Stimulated activated CD4-positive, alpha-beta T cell treated with anti-CD3 and anti-CD28 coated beads, Interleukin-2, amount 100 ng/mL, for 48 hours (primary cell): ENCODE measurements around the gene TBXAS1.

Source experiments
- DNase-seq, 2 donors: peaks; one replicate each; pipeline ENCODE4 v3.0.0-alpha.2; 2020

The TBXAS1 gene

GRCh38 chr7:139984642-139985539, 155.8 kb downstream of the TBXAS1 start:
- no peak for DNase-seq

DNA sequence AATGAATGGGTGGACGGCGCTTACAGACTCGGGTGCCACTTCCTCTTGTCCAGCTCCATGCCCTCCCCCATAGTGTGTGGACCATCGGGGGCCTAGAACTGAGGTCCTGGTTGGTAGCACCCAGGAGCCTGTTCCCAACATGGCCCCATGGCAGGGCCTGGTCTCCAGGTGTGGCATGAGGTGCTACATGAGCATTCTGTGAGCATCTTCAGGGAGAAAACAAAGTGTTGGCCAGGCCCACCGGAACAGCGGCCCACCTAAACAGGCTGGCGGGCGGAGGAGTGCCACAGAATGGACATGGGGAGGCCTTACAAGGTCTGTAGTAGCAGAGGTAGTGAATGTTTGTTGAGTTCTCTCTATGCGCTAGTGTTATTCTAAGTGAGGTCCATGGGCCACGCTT, 156.7 kb downstream of the TBXAS1 start:
- no peak for DNase-seq

DNA sequence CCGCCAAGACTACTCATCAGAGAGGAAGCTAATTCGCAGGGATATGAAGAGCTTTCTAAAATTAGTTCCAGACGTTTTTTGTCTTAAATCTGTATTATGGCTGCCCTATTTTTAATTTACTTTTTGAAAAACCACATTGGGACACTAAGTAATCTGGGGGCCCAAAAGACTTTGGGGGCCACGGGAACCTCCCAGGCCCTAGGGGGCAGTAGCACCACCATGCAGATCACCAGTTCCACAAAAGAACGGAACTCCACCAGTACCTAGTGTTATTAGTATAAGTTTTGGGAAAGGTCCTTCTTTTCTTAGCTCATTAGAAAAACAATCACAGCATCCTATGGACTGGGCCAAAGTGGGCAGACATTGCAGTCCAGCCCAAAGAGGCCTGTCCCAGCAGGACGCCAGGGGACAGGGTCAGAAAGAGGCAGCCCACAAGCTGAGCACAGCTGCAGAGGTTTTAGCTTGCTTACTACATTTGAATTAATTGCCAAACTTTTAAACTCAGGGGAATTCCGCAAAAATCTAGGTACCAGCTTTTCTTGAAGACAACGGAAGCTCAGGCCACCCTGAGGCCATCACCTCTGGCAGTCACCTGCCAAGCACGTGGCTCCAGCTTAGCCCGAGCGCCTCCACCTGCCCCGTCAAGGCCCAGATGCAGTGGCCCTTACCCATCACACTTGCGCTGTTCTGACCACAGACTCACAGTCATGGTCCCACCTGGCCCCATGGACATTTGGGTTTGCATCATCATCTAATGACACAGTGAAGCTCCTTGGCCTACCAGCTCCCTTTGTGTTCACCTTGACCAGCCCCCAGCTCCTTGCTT, 158.8 kb downstream of the TBXAS1 start:
- no peak for DNase-seq

DNA sequence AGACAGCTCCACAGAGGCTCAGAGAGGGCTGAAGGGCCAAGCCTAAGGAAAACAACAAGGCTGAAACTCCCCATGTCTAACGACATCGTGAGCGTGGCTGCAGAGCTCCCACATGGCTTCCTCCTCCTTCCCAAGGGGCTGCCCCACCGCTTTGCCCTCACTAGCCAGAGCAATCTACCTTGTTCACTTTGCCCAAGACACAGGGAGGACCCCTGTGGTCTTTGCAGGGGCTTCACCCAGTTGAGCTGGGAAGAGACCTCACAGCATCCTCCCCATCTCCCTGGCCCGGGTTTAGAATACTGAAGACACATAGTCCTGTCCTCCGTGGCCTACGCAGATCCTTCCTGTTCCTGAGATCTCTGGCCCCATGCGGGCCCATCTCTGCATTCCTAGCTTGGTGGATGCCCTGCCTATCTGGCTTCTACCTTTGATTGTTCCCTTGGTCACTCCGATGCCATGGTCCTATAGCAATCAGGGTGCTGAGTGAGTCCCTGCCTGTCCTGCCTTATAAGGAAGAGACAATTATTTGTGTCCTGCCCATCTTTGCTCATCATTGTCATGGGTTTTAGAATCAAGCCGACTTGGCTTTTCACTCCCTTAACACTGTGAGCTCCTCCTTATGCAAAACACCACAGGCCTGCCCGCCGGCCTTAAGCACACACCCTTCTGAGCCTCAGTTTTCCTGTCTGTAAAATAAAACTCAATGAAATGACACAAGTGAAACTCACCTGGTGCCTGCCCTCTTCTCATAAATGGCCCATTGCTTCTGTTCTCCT, 160.5 kb downstream of the TBXAS1 start:
- no peak for DNase-seq

GRCh38 chr7:139990142-139990535, 161.1 kb downstream of the TBXAS1 start:
- DNase-seq: no peak

- DNase-seq: no peak
Observed at GRCh38 chr7:139990571-139991268, 161.7 kb downstream of the TBXAS1 start.

GRCh38 chr7:139991269-139991666, 162.2 kb downstream of the TBXAS1 start:
- no peak for DNase-seq

DNA sequence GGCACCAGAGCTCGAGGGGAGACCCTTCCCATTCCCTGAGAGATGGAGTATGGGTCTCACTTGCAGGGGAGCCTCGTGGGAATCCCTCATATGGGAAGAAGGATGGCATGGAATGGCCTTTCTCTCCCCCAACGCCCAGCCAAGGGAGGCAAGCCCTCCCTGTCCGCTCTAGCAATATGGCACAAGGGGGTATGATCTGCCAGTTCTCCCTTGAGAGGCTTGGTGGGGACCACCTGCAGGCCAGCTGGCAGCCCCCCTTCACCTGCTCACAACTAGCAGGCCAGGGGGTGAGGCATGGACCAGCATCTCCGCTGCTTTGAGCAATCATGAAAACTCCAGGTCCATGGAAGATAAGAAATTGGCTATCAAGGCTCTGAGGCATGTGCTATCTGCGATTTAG, 162.8 kb downstream of the TBXAS1 start:
- no peak for DNase-seq

DNA sequence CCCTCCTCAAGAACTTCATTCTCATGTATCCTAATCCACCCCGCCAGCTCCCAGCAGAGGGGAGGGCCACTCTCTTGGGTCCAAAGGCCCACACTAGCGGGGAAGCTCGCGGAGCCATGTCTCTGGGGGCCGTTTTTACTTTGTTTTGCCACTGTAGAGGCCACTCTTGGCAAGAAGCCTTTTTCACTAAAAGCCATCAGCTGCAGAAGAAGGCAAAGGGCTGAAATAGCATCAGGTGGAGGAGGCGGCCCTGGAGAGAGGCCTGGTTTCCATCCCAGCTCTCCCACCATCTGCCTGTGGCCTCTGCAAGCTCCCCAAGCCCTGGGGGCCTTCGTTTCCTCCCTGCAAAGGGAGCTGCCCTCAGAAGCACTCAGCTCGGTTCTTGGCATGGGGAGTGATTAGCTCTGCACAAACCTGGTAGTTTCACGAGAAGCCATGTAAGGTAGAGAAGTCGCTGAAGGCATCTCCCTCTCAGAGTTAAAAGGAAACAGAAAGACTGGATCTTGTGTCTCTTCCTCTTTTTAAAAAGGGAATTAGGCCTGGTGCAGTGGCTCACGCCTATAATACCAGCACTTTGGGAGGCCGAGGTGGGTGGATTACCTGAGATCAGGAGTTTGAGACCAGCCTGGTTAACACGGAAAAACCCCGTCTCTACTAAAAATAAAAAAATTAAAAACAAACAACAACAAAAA, 163.4 kb downstream of the TBXAS1 start:
- DNase-seq: no peak

- no peak for DNase-seq
Observed at GRCh38 chr7:139993169-139993568, 164.1 kb downstream of the TBXAS1 start.

DNA sequence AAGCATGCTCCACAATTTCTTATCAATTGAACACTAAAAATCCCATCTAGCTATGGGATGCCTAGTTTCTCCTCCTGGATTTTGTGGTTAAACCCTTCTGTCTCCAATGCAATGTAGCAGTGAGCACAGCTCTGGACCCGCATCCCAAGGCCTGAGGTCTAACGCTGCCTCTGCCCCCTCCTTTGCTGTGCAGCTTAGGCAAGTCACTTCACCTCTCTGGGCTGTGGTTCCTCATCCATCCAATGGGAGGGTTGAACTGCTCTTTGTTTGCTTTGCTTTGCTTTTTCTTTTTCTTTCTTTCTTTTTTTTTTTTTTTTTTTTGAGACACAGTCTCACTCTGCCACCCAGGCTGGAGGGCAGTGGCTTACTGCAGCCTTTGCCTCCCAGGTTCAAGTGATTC, 164.5 kb downstream of the TBXAS1 start:
- DNase-seq: no peak

- no peak for DNase-seq
Observed at GRCh38 chr7:139994356-139994755, 165.3 kb downstream of the TBXAS1 start.

GRCh38 chr7:139995017-139995915, 166.2 kb downstream of the TBXAS1 start:
- no peak for DNase-seq

DNA sequence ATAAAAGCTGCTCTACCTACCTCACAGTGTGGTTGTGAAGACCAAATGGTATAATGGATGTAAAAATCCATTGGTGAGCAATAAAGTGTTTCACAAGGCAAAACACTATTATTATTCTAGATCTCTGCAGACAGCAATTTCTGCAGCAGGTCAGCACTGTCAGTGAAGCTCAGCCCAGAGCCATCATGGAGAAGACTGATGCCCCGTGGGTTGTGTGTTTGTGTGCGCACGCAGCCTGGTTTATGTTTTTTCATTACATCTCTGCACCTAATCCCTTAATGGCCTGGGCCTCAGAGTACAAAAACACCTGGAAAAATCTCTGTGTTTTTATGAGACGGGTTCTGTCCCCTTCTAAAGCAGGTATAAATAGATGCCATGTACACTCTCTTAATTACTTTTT, 169.5 kb downstream of the TBXAS1 start:
- DNase-seq: no peak

DNA sequence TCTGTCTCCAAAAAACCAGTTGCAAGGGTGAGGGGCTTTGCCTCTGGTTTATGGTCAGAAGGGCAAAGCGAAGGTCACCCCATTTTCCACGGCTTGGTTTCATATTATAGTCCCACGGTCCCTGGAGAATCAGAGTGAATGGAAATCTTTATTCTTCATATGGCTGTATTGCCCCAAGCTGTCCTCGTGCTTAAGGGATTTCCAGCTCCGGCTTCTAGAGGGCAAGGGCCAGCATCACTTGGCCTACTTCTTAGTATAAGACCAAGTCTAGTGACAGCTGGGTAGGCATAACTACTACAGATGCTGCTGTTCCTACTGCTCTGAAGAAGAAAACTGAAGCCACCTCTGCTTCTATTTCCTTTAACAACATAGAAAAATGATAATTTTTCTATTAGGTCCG, 170.5 kb downstream of the TBXAS1 start:
- DNase-seq: no peak

DNA sequence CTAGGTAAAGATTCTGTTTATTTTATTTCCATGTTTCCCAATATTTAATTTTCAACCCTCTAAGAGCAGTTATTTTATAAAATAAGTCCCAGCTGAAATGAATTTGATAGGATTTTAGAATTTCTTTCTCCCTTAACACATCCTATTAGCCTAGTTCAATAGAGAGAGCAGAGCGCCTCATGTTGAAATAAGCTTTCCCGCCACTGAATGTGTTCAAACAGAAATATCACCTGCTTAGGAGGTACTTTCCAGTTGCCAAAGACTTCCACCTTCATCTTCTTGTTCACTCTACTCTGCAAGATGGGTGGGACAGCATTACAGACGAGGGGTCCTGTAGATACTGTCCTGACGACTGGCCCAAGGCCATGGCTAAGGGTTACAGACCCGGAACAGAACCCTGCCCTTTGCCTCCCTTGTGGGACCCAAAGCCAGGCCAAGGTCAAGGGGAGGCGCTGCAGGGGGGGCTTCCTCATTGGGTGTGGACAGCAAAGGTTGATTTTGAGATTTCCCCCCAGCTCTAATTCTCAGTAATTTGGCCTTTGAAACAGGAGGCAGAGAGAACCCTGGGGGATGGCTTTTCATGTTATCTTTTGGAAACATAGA, 171.7 kb downstream of the TBXAS1 start:
- no peak for DNase-seq

GRCh38 chr7:140003913-140004382, 174.9 kb downstream of the TBXAS1 start:
- DNase-seq: peak; percentile 31 to 35

GRCh38 chr7:140004672-140005071, 175.6 kb downstream of the TBXAS1 start:
- no peak for DNase-seq

GRCh38 chr7:140005341-140005740, 176.3 kb downstream of the TBXAS1 start:
- DNase-seq: no peak
